Measurements from ENCODE around the gene FABP7.
"Not testable (repeated sequence)": the region's sequence is repeated elsewhere in the genome, so short reads cannot be mapped to it uniquely, and the experiment has no call there.

FABP7 gene

DNA sequence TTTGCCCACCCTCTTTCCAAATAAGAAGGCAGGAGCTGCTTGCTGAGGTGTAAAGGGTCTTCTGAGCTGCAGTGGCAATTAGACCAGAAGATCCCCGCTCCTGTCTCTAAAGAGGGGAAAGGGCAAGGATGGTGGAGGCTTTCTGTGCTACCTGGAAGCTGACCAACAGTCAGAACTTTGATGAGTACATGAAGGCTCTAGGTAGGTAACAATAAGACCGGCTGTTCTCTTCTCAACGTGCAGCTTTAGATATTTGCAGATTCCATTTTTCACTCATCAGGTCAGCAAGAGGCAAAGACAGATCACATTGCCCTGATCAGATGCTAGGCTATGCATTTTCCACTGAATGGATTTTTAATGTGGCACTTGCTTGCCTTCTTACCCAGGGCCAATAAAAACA lies at the start of gene FABP7:
Gene FABP7, plus strand, starts transcription at position 50 of the 400 bp plus-strand sequence. Its CDS starts 79 bp downstream, at position 129.
- DNase-seq: no peak

DNA sequence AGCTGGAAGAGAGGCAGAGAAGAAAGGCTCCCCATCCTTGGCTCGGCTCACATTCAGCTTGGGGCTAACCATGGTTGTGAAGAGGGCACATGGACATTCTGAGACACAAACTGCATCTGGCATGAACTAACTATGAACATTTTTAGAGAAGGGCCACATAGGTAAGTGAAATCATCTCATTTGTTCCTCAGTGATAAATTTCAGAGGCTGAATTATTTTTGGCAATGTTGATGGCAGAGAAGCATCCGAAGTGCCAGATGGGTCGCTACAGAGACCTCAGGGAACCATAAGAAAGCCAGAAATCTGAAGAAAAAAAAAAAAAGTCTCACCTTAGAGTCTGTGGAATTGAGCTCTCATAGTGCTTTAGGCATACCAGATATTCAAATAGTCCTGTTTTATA lies 49.2 kb upstream of the FABP7 start:
- DNase-seq: no peak

DNA sequence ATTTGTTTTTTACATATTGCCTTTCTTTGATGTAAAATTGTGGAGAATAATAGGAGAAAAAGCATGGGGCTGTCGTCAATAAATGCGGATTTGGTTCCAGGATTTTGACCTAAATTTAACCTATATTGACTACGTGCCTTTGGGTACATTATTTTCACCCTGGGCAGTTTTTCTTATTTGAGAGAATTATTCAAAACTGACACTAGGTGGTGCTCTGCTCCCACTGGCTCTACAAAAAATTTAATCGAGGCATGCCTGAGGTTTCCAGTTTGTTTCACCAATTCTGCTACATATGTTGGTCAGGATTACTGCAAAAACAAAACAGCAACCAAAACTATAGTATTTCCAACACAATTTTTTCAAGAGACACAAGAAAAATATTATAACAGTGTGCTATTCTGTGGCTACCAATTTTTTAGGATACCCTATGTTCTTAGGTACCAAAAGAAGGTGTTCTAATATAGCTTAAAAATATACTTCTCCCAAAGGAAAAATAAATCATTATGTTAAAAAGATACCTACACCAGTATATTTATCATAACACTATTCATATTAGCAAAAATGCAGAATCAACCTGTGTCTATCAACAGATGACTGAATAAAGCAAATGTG lies 48.6 kb upstream of the FABP7 start:
- DNase-seq: no peak

DNA sequence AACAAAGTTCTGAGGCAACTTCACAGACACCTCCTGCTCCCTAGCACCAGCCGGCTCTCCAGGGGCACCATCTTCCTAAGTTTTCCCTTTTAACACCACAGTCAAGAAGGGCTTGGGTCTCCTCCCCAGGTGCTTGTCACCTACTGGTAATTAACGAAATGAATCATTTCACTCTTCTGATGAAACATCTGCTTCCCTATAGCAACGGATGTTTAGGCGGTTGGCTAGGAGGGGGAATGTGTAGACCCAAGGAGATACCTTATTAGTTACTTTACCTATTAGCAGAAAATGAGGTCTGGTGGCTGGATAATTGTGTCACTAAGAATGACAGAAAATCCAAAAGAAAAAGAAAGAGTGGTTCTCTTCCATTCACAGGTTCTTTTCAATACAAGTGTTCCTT lies 46.3 kb upstream of the FABP7 start:
- no peak for DNase-seq

DNA sequence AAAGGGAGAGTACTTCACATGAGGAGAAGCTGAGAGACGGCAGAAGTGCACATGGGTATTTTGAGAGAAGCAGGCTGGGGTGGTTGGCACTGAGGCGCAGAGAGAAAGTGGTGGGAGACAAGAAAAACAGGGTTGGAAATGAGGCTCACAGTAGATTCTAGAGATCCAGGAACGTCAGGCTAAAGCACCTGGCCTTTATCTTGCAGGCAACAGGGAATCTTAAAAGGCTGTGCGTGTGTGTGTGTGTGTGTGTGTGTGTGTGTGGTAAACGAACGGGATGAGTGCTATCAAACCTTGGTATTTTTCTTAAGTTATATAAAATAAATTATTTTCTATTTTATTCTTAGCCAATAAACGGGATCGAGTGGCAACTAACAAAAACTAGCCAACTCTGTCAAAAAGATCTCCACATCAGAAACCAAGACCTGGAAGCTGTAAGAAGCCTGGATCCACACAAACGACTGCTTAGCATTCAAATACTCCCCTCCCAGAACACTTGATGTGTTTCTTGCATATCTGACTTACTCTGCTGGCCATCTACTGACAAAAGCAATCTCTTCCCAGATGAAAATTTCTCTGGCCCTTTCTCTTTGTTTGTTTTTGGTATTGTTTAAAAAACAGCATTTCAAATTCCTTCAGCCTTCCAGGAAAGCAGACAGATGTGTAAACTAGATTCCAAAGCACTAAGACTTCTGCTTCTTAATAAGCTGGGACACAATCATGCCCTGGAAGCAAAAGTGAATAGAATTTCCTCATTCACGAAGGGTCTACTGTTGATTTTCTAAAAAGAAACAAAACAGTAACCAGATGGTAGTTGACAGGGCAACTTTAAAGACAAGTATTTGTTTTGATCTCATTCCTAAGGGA lies 44.8 kb upstream of the FABP7 start:
- DNase-seq: no peak

DNA sequence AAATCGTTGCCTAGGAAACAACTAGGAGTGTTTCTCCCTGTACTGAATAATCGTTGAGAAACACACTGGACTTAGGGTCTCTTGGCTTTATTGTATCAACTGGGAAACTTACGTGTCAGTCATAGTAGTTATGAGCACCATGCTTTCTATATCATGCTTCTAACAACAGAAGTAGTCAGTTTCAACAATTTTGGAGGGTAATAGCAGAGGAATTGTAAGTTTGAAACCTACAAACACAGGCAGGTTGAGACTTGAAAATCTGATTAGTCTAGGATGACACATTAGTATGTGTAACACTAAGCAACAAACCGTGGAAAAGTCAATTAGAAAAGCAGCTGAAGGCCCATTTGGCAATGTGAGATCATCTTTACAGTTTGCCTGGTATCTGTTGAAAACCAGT lies 43.9 kb upstream of the FABP7 start:
- DNase-seq: no peak

DNA sequence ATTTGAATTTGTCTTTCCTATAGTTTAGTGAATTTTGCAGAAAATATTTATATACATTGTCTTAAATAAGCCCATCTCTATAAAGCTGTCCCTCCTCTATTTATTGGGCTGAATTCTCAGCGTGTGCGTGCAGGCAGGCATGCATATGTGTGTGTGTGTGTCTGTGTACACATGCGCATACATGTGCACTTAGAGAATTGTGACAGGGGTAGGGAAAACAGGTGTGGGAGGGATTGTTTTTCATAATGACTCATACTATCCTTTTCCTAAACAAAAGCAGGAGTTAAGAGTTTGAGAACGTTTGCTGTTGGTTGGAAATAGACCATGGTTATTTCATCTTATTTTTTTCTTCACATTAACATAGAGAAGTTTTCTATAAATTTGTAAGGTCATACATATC lies 43.4 kb upstream of the FABP7 start:
- no peak for DNase-seq

DNA sequence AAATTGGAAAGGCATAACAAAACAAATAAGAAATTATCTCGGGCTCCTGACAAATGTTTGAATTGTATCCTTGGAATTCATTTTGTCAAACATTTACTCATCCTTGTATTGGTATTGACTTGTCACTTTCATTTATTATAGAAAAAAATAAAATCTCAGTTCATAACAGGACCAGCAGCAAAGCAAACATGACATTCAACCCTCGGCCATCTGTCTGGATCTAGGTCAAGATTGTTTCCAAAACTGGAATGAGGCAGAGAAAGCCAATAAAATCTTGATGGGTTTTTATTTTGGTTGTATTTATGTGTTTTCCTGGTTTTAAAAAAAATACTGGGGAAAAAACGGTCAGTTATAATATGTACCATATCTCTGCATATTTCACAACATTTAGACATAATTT lies 42.9 kb upstream of the FABP7 start:
- no peak for DNase-seq

DNA sequence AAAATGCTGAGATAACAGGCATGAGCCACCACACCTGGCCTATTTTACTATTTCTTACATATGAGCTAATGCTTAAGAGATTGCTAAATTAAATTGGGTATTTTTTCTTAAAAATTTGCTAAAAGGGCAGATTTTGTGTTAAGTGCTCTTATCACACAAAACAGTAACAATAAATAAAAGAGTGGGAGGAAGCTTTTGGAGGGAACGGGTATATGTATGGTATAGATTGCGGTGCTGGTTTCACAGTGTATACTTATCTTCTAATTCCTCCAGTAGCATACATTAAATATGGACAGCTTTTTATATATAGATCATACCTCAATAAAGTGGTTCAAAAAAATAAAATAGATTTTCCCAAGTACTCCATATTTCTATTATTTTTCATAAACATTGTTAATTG lies 39.4 kb upstream of the FABP7 start:
- no peak for DNase-seq

DNA sequence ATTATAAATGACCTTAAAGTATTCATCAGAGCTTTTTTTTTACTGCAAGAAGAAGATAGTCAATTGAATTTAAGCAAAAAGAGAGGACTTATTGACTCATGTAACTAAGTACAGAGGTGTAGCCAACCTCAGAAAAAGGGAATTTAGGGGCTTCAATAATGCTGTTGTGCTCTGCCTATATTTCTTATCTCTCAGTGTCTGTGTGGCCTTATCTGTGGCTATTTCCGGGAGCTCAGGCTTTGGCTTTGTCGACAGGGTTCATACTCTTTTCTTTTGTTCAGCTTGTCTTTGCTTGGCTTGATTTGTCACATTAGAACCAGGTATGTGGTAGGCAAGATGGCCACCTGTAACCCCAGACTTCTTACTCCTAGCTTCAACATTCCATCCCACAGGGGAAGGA lies 38.6 kb upstream of the FABP7 start:
- DNase-seq: no peak

DNA sequence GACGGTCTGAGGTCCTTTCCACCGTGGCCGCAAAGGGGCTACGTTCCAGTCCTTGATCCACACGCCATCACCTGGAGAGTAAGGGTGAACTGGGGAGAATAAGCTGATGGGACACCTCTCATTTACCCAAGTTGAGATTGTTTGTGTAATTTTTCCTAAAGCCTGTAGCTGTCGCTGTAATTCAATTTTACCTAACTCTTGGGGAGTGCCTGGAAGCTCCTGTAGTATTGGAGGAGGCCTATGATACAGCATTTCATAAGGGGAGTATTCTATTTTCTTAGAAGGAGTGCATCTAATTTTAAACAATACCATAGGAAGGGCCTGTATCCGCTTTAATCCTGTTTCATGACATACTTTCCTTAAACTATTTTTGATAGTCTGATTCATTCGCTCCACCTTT lies 35.3 kb upstream of the FABP7 start:
- DNase-seq: not testable (repeated sequence)

DNA sequence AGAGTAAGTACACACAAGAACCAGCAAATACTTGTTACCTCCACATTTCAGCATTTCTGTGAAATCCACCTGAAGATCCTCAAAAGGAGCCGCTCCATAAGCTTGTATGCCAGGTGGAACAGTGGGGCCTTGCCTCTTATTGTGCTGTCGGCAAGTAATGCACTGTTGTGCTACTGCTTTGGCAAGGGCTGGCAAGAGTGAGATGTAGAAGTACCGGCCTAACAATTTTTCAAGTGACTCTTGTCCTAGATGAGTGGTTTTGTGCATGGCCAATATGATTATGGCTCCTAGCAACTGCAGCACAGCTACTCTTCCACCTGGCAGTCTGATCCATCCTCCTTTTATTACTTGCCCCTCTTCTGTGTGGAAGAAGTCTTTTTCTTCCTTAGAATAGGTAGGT lies 34.7 kb upstream of the FABP7 start:
- not testable (repeated sequence) for DNase-seq

DNA sequence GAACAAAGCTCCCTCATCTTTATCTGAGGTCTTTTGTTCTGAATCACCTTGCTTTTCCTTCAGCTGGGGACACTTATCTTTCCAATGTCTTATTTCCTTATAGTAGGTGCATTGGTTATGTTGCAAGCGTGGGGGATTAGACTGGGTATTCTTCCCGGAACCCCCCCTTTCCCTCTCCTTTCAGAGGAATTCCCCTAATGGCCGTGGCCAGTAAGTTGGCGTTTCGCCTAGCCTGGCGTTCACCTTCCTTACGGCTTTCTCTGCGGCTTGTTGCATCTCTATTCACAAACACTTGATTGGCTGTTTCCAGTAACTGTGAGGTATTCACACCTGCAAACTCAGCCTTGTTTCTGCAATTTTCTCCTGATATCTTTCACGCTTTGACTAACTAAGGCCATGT lies 32.8 kb upstream of the FABP7 start:
- DNase-seq: no peak

DNA sequence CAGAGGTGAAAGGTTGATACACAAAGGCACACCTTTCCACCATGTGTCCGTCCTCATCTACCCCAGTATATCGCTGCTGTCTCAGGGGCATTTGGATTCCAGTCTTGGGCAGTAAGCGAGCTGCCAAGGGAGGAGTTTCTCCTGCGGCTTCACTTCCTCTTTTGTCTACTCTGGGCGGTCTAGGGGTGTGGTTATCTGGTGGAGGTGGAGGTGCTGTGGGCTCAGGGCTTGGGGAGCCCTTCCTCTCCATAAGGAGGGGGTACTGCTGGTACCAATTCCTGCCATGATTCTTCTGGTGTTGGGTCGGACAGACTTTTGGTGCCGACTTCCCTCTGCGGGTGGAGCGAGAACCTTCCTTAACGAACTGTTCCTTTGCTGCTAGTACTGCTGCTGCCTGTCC lies 31.9 kb upstream of the FABP7 start:
- no peak for DNase-seq

DNA sequence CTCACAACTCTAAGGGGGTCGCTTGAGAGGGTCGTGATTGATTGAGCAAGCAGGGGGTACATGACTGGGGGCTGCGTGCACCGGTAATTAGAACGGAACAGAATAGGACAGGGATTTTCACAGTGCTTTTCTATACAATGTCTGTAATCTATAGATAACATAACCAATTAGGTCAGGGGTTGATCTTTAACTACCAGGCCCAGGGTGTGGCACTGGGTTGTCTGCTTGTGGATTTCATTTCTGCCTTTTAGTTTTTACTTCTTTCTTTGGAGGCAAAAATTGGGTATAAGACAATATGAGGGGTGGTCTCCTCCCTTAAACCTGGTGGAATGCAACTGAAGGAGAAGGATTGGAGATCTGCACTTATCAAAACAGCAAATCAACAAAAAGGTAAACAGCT lies 30.6 kb upstream of the FABP7 start:
- not testable (repeated sequence) for DNase-seq

DNA sequence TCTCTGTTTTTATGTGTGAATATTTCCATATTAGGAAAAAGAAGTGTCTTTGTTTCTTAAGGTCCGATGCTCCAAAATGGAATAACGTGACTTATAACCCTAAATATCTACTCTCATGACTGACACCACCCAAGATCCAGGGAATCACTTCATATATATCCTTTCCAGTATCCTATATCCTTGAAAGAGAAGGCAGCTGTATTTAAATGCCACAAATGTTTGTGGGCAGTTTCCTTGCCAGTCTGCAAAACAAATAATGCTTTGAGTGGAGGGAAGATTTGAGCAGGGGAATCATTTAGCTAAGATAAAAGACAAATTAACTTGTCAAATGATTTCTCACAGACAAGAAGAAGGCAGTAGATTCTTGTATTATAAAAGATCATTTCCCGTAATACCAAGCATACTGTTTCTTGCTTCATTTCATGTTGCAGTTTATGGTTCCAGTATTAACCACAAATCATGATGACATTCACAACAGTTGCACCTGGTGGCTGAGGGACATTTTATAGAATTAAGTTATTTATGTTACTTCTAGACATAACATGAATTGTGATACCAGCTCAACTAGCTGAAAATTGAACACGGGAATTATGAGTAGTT lies 30.0 kb upstream of the FABP7 start:
- no peak for DNase-seq

DNA sequence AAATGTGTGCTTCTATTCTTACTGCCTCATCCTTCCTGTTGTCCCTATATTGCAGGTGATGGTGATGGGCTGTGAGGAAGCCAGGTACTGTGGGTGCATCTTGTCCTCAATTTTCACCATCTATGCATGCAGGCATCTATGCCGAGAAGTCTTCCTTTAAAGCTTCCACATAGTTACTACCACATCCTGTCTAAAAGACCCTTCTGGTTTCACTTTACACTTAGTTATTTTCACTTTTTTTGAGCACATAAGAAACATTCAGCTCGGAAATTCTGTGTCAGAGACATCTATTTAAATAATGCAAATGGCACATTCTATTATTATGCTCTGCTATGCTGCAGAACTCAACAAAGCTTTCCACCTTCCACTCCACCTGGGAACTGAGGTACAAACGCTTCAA lies 28.2 kb upstream of the FABP7 start:
- no peak for DNase-seq

DNA sequence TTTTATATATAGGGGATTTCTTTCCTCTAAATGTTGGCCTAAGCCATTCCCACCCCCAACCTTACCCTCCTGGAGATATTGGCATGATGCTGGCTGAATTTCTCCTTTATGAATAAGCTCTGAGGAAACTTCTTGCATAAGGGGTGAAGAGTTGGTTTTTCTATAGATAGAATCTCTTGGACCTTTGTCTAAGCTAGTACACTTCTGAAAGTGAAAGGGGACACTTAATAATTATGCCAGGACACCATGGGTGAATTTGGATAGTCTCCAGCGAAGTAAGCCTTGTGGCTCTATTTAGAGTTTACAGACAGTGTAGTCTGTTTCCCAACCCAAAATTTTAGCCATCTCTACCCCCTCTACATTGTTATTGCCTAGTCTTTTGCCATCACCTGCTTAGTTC lies 27.1 kb upstream of the FABP7 start:
- no peak for DNase-seq

DNA sequence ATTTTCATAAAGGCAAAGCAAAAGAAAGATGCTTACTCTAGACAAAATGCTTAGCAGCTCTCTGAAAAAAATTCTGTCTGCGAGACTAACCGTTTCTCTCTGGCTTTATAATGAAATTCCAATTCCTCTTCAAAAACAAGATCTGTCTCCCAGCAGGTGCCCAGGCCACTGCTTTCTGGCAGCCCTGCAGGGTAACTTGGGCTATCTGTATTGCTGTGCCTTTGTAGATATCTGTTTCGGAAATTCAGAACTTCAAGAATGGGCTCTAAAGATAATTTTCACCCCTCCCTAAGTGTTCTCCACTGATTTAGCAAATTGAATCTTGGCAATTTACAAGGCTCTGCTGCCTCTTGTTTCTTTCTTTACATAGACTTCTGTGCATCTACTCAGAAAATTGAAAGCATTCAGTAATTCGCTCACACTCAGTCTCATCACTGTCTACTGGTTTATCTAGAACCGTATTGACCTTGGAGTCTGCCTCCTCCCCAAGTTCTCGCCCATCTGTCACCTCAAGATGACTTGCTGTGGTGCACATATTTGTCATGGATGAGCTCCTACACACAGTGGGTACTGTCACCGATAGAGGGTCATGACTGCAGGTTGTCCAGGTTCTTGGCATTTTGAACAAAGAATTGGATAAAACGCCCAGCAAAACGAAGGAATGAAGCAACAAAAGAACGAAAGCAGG lies 26.4 kb upstream of the FABP7 start:
- DNase-seq: no peak

DNA sequence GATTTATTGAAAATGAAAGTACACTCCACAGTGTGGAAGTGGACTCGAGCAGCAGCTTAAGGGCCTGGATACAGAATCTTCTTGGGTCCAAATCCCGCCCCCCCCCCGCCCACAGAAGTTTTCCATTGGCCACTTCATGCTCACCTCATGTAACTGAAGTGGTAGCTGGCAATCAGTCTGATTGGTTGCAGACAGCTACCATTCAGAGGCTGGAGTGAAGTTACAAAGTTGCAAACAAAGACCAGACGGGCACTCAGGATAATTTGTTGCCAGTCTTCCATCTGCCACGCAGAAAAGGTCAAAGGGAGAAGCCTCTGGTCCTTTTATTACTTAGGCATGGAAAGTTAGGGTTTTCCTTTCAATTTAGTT lies 25.8 kb upstream of the FABP7 start:
- DNase-seq: no peak

DNA sequence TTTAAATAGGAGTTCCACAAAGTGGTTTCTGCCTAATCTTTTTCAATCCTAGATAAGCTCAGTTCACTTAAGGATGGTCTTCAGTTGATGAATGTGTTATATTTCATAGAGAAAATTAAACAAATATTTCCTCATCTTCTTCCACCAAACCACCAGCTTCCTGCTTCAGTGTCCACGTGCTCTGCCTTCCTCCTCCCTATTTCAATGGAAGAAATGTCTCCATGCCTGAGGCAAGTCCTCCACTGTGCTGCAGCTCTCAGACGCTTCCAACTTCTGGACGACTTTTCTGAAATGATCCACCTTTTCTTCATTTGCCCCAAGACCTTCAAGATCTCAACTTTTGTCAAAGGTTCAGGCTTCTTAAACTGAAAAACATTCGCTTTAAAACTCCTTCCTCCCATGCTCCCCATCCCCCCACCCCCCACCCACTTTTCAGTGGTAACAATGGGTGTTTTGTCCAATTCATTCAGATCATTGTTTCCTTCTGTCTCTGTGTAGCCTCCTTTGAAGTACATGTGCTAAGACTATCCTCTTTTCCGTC lies 25.3 kb upstream of the FABP7 start:
- no peak for DNase-seq

DNA sequence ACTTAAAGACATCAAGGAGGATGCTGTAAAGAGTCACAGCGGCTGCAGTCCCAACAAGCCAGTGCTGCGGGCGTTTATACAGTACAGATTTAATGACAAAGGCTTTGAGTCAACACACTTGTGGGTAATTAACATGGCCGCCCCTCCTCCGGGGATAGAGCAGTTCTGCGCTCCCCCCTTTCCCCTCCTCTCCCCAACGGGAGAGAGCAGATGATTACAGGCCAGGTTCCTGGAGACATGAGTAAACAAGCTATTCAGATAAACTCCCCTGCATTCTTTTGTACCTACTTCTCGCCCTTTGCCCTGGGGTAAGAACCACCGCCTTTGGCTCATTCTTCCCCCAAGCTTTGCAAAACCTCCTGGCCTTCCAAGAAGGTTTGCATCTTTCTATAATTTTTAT lies 23.6 kb upstream of the FABP7 start:
- no peak for DNase-seq

DNA sequence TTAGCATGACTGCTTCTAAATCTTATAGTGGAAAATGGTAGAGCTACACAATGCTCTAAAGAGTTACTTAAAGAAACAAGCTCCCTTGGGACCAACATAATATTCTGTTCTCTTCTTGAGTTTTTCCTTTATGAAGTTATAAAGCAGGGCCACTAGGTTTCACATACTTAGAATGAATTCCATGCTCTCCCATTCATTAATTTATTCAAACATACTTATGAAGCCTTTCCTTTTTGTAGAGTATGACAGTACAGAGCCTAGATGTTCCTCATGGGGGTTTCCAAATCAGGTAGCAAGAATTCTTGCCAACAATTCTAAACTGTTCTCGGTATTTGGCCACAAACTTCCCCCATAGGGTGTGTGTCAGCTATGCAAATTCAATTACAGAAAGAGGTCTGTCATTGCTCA lies 20.6 kb upstream of the FABP7 start:
- DNase-seq: no peak

DNA sequence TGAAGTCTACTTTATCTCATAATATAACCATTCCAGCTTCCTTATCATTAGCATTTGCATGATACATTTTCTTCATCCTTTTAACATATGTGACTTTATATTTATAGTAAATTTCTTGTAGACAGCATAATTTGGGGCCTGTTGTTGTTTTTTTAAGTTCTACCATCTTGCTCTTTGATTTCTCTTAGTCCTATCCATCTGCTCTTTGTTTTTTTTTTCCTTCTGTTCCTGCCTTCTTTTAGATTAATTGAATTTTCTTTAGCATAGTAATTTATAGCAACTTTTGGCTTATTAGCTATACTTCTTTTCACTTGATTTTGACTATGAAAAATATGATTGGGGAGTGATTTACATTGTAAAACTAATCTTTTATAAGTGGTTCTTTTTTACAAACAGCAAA lies 19.2 kb upstream of the FABP7 start:
- DNase-seq: no peak

Measured in stimulated activated CD8-positive, alpha-beta memory T cell treated with anti-CD3 and anti-CD28 coated beads, Interleukin-4, amount 100 ng/mL, for 48 hours (primary cell).